Activated CD8-positive, alpha-beta memory T cell treated with anti-CD3 and anti-CD28 coated beads for 1 hour (primary cell): ENCODE data around the gene CHCHD3.
"Not testable (repeated sequence)": the region's sequence is repeated elsewhere in the genome, so short reads cannot be mapped to it uniquely, and the experiment has no call there.

Source experiments
- DNase-seq, 2 donors: peaks; one replicate each; pipeline ENCODE4 v3.0.0-alpha.2; 2020; ENCODE audit warnings: low read depth in 1 of 2; ENCODE audit errors: extremely low read depth in 1 of 2

CHCHD3 gene

DNA sequence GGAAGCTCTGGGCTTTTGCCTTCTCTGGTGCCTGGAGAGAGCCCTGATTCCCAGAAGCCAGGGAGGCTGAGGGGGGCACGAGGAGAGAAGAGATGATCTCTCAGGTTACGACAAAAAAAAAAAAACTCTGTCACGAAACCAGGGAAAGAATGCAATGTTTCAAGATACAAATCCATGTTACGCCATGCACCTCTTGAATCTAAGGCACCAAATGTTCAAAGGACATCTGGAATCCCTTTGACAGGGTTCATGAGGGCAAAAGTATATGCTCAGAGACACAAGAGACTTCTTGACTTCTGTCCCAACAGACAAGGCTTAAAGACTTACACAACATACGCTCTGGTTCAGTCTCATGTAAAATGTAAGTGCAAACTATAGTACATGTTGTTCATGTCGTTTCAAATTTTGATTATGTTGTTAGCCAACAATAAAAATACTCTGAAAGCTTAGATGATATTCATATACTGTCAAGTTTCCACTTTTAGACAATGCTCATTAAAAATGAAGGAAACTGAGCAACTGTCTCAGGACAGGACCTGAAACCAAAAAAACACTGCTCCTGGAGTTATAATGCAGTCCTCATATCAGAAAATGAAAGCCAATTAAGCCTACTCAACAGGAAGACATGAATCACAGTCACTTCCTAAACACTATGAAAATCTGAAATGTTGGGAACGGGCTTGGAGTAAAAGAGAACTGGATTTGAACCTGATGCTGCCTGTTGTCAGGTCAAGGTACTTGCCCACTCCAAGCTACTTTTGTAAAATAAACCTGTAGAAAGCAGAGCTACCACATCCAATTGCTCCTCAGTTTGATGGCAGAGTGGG is 72.3 kb downstream of the CHCHD3 start:
- no peak for DNase-seq

- no peak for DNase-seq
Measured at GRCh38 chr7:133007961-133008360, 73.9 kb downstream of the CHCHD3 start.

DNA sequence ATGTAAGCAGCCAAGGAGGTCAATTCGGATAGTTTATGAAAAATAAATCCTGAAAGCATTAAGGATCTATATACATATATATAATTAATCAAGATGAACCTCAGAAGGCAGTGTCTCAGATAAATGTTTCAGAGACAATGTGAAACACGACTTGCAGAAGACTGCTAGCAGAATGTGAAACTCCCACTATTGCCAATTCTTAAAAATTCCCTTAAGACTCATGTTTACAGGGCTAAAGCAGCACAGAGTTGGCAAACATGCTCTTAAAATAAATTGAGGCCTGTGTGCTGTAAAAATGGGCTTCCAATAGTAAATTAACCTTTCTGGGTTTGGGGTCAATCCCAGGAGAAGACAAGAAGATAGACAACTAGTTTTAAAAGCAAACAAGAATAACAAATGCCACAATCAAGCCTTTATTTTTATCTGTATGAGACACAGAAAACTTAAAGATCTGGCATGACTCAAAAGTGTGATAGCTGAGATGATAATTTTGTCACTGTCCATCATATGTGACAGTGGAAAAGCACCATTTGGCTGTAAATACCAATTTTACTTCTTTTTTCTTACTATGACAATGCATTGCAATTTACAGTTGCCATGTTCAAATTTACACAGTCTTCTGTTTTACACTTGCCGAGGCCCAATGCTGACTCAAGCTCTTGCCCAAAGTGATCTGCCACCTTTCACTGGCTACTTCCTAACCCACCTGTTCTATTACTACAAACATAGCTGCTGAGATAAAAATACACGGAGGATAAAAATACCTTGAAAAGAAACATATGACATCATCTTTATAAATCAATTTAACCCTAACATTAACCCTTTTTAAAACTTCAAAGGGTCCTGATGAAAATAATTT is 78.6 kb downstream of the CHCHD3 start:
- no peak for DNase-seq

DNA sequence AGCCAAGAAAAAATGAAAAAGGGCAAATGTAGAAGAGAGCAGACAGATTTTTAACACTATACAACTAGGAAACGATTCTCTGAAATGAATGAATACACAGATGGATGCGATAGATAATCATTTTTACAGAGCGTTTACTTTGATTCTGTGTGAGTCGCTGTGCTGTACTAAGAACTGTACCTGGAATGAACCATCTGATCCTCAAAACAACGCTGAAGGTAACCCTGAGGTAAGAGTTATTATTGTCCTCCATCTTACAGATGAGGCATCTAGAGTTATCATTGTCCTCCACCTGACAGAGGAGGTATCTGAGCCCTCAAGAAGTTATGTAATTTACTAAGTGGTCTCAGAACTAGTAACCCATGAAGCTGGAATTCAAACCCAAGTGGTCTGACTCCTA is 80.2 kb downstream of the CHCHD3 start:
- DNase-seq = no peak

DNA sequence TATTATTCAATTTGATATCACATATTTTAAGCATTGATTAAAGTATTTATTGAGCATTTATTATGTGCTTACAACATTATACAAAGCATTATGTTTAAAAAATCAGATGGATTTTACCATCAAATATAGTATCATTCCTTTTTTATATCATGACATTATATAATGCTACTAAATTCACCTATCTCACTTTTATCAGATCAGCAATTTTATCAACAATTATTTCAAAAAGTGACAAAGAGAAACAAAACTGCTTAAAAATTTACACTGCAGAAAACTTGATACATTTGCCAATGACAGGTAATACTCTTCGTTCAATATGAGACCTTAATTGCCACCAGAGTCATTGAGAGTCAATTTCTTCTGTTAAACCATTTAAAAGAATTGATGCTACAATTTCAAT is 82.0 kb downstream of the CHCHD3 start:
- no peak for DNase-seq

- DNase-seq = no peak
Measured at GRCh38 chr7:132998763-132999162, 83.1 kb downstream of the CHCHD3 start.

- no peak for DNase-seq
Measured at GRCh38 chr7:132997505-132997904, 84.4 kb downstream of the CHCHD3 start.

GRCh38 chr7:132996581-132997242 is 85.2 kb downstream of the CHCHD3 start:
- no peak for DNase-seq

DNA sequence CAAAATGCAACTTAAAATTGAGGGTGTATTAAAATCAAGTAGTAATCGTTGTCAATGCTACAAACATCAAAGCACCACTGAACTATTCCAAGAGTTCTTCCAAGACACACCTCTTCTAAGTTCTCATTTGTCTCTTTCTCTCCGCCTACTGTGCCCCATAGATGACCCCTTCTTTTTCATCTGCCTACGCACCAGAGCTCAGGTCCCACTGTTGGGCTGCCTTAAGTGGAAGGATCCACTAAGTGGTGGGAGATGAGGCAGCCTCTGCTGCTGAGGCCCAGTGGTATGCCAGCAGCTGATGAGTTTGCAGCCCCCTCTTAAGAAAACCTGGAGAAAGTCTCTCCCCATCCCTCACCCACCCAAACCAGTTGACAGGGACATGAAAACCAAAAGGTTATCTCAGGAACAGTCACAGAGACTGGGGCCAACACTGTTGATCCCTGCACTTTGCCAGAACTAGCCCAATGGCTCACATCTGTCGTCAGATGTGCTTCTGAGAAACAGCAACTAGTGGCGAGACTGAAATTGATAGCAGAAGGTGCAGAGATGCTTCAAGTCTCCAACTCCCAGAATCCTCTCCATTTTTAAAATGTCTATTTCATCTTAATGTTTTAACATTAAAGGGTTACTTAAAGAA is 88.4 kb downstream of the CHCHD3 start:
- no peak for DNase-seq

DNA sequence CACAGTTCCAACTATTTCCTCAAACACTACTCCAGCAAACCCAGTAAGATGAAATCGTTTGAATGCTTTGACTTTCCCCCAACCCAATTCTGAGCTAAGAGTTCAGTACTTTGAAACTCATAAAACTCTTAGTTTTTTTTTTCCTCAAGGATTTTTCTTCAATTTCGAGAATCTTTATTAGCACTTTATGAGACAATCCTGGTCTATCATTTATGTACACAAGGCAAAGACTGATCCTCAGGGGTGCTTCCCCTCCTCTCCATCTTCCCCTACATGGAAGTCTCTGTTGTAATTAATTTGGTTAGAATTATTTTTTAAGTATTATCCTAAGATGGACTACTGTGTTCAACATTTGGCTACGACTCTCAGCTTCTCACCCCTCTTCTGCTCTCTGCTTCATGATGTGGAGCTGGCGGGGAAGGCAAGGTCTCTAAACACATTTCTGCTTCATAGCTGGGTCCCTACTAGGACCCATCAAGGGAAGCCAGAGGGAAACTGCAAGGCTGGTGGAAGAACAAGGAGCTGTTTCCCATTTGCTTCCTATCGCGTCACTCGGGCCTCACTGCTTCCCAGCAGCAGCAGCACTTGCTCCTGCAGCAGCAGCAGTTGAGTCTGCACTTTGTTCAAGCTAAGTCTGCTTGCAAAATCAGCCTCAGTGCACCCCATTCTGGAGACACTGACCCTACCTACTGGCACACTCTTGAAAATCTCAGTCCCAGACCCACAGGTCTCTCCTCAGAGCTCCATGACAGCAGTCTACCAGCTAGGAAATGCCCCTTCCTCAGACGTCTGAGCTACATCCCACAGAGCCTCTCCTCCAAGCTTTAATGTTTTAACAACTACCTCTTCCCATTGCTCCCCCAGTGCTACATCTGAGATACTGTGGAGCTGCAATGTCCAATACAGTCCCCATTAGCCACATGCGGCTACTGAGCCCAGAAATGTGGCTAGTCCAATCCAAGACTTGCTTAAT is 90.0 kb downstream of the CHCHD3 start:
- no peak for DNase-seq

- DNase-seq = no peak
Measured at GRCh38 chr7:132988117-132988516, 93.8 kb downstream of the CHCHD3 start.

- no peak for DNase-seq
Measured at GRCh38 chr7:132980402-132980801, 101.5 kb downstream of the CHCHD3 start.

DNA sequence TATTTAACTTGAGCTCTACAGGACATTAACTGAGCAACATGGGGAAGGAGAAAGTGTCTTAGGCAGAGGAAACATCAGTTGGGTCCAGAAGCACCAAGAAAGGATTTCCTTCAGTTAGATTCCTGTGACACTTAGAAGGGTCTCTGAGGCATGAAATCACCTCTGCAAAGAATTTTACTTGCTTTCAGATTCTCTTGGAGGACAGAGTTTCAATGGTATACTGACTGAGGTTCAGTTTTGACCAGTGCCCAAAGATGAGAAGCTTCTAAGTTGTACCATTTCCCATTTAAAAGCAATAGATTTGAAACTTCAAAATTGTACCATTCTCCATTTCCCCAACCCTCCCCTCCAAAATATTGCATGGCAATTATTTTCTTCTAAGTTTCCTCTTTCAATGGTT is 102.4 kb downstream of the CHCHD3 start:
- no peak for DNase-seq

GRCh38 chr7:132977234-132977633 is 104.7 kb downstream of the CHCHD3 start:
- DNase-seq = no peak

DNA sequence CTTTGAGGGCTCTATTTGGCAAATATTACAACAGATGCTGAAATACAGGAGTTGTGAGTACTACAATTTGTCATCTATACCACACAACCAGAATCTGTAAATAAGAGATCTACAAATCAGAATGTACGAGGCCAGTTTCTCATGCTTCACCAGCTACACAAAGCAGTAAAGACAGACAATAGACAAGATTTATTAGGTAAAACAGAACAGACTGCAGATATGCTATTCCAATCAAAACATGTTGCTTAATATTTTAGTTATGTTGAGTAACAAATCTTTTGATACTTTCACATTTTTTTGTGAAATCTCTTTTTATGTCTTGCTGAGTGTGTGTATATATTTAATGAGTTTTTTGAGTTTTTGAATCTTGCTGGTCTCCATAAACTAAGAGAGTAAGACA is 109.1 kb downstream of the CHCHD3 start:
- no peak for DNase-seq

DNA sequence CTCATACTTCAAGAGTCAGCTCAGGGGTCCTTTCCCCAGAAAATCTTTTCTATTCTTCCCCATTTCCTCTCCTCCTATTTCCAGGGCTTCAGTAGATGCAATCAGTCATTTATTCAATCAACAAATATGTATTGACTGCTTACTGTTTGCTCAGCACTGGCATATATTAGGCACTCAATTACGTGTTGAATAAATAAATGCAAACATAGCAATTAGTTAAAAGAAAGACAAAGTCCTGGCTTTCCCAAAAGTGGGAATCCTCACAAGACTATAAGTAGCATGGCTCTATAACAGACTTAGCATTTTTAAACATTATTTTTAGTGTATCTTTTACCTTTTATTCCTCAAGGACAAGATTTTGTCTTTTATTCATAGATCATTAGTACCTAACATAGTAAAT is 111.6 kb downstream of the CHCHD3 start:
- DNase-seq = no peak

DNA sequence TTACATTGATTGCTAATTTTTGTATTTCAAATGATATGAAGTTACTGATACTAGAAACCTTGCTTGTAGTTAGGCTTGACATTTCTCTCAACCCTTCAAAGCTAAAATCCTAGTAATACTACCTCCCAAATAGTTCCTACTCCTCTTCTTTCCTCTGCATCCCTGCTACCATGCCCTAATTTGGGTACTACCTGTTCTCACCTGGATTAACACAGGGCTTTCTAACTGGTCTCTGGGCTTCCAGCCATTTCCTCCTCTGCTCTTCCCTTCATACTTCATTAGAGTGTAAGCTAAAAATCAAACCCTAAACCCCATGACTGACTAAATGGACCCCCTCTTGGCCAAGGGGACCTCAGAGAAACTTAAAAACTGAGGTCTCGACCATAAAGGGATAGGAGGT is 112.4 kb downstream of the CHCHD3 start:
- DNase-seq = no peak

GRCh38 chr7:132967470-132967848 is 114.4 kb downstream of the CHCHD3 start:
- not testable (repeated sequence) for DNase-seq

DNA sequence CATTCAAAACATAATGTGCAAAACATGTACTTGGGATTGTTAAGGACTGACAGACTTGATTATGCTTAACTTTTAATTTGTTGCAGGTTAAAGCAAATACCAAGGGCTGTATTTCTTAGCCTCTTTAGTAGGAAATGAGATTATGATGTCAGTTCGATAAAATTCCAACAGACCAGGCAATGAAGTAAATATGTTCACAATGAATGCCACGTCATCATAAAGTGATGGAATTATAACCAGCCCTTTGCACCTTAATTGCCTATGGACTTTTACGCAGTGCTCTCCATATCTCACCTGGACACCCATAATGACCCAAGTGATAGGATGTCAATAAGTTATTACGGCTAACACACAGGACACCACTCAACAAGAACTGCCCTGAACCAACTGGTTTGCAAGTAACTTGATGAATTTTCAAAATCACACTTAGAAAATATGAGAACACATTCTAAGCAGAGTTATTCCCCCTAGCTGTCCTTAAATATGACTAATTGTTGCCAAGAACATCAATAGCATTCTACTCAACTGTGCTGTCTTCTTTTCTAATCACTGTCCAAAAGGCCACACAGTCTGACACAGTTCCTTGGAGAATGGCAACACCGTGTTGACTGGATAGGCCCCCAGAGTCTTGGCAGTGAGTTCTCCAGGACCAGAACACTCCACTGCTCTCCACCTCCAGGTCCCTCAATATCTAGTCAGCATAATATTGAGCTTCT is 115.0 kb downstream of the CHCHD3 start:
- DNase-seq = no peak
